HepG2 (cell line): Measurements from ENCODE around the gene PLIN5. TPM values are rescaled to one million over a fixed set of nuclear protein-coding genes. Genes with fewer than 3 reads are reported as not detected.

Experiments
- ARHGAP35 ChIP-seq: sonication (generic); formaldehyde crosslinking; IDR thresholded peaks from 2 replicates; pipeline ENCODE4 v1.9.0; 2022; ENCODE audit warnings: mild to moderate bottlenecking, inconsistent platforms, moderate library complexity, missing genetic modification reagents, borderline replicate concordance
- KMT2B ChIP-seq: IDR thresholded peaks from 2 replicates; pipeline ENCODE4 v1.6.1; 2016; ENCODE audit warnings: missing genetic modification reagents, missing compliant biosample characterization
- MYNN ChIP-seq: sonication (generic); formaldehyde crosslinking; IDR thresholded peaks from 2 replicates; pipeline ENCODE4 v1.4.0; 2020; ENCODE audit warnings: mild to moderate bottlenecking, low read depth, missing genetic modification reagents
- NFE2L1 ChIP-seq: sonication (generic); formaldehyde crosslinking; IDR thresholded peaks from 2 replicates; pipeline ENCODE4 v1.4.0; 2020; ENCODE audit warnings: missing genetic modification reagents, mild to moderate bottlenecking, borderline replicate concordance
- NFYB ChIP-seq: sonication (generic); formaldehyde crosslinking; IDR thresholded peaks from 2 replicates; pipeline ENCODE4 v1.4.0; 2020; ENCODE audit warnings: missing genetic modification reagents
- NR2C2 ChIP-seq: sonication (generic); formaldehyde crosslinking; IDR thresholded peaks from 2 replicates; pipeline ENCODE4 v1.4.0; 2020; ENCODE audit warnings: missing genetic modification reagents, mild to moderate bottlenecking, moderate library complexity, borderline replicate concordance
- PHF5A ChIP-seq: IDR thresholded peaks from one replicate; pipeline ENCODE4 v1.6.1; 2018; ENCODE audit warnings: low read depth, missing genetic modification reagents; ENCODE audit not compliant: unreplicated experiment
- POLR2AphosphoS2 ChIP-seq: IDR thresholded peaks from 2 replicates; pipeline ENCODE4 v1.6.1; 2011; ENCODE audit warnings: low read depth, low read length, improper control_type of control experiment
- RCOR2 ChIP-seq: IDR thresholded peaks from 2 replicates; pipeline ENCODE4 v1.6.1; 2016; ENCODE audit warnings: missing biosample characterization, missing genetic modification reagents
- RFXAP ChIP-seq: sonication (generic); formaldehyde crosslinking; IDR thresholded peaks from 2 replicates; pipeline ENCODE4 v1.4.0; 2020; ENCODE audit warnings: missing genetic modification reagents, borderline replicate concordance
- TBX2 ChIP-seq: sonication (generic); formaldehyde crosslinking; IDR thresholded peaks from 2 replicates; pipeline ENCODE4 v1.5.0; 2020; ENCODE audit warnings: missing genetic modification reagents, mild to moderate bottlenecking, borderline replicate concordance
- ZMYM2 ChIP-seq: sonication (generic); formaldehyde crosslinking; IDR thresholded peaks from 2 replicates; pipeline ENCODE4 v1.8.0; 2022; ENCODE audit warnings: mild to moderate bottlenecking, missing genetic modification reagents
- ZNF205 ChIP-seq: IDR thresholded peaks from 2 replicates; pipeline ENCODE4 v1.6.1; 2018; ENCODE audit warnings: missing biosample characterization, missing genetic modification reagents
- ZNF264 ChIP-seq: sonication (generic); formaldehyde crosslinking; IDR thresholded peaks from 2 replicates; pipeline ENCODE4 v1.4.0; 2020; ENCODE audit warnings: missing genetic modification reagents
- ZNF432 ChIP-seq: sonication (generic); formaldehyde crosslinking; IDR thresholded peaks from 2 replicates; pipeline ENCODE4 v1.5.0; 2020; ENCODE audit warnings: missing genetic modification reagents, mild to moderate bottlenecking, borderline replicate concordance
- ZNF607 ChIP-seq: sonication (generic); formaldehyde crosslinking; IDR thresholded peaks from 2 replicates; pipeline ENCODE4 v1.5.1; 2020; ENCODE audit warnings: missing genetic modification reagents, mild to moderate bottlenecking, borderline replicate concordance
- ZNF709 ChIP-seq: sonication (generic); formaldehyde crosslinking; IDR thresholded peaks from 2 replicates; pipeline ENCODE4 v1.5.0; 2020; ENCODE audit warnings: mild to moderate bottlenecking, missing genetic modification reagents
- ZNF724P ChIP-seq: sonication (generic); formaldehyde crosslinking; IDR thresholded peaks from 2 replicates; pipeline ENCODE4 v1.8.0; 2022; ENCODE audit warnings: missing genetic modification reagents, borderline replicate concordance
- ZNF773 ChIP-seq: sonication (generic); formaldehyde crosslinking; IDR thresholded peaks from 2 replicates; pipeline ENCODE4 v1.4.0; 2020; ENCODE audit warnings: missing genetic modification reagents, borderline replicate concordance
- polyA plus RNA-seq, 8 experiments: library from polyadenylated mRNA; depleted of rRNA in 3 of 8; stranded (reverse) in 7 of 8; unstranded in 1 of 8; fragments of >200 nt; fragmentation: Illumina TruSeq in 4 of 8; extraction: Trizol in 4 of 8; gene quantifications; 2 replicates each; pipeline versions ENCODE4 v1.2.1 to v1.2.3, GENCODE V29; 2011 to 2016; ENCODE audit warnings: low read depth in 4 of 8, missing spikeins in 1 of 8, mixed read lengths in 1 of 8; ENCODE audit not compliant: insufficient read depth in 1 of 8
- total RNA-seq, 5 experiments: library from RNA; depleted of rRNA; stranded (reverse); fragments of >200 nt; fragmentation: Illumina TruSeq; extraction: Trizol; gene quantifications; 2 replicates each; pipeline ENCODE4 v1.2.3, GENCODE V29; 2016; ENCODE audit warnings: low read depth in 1 of 5
- TF ChIP-seq, protein P1 (sequence below): sonication (generic); formaldehyde crosslinking; IDR thresholded peaks from 2 replicates; pipeline ENCODE4 v1.4.0; 2020; ENCODE audit warnings: mild to moderate bottlenecking, missing genetic modification reagents
- TF ChIP-seq, protein P2 (sequence below): sonication (generic); formaldehyde crosslinking; IDR thresholded peaks from 2 replicates; pipeline ENCODE4 v1.5.1; 2020; ENCODE audit warnings: mild to moderate bottlenecking, missing genetic modification reagents, borderline replicate concordance
- TF ChIP-seq, protein P3 (sequence below): sonication (generic); formaldehyde crosslinking; IDR thresholded peaks from 2 replicates; pipeline ENCODE4 v1.5.1; 2020; ENCODE audit warnings: mild to moderate bottlenecking, moderate library complexity, missing genetic modification reagents
- TF ChIP-seq, protein P4 (sequence below): sonication (generic); formaldehyde crosslinking; IDR thresholded peaks from 2 replicates; pipeline ENCODE4 v1.4.0; 2020; ENCODE audit warnings: missing genetic modification reagents
- TF ChIP-seq, protein P5 (sequence below): sonication (generic); formaldehyde crosslinking; IDR thresholded peaks from 2 replicates; pipeline ENCODE4 v1.8.1; 2023; ENCODE audit warnings: mild to moderate bottlenecking, inconsistent platforms, moderate library complexity, missing genetic modification reagents, borderline replicate concordance

Gene PLIN5
- total and polyA plus RNA-seq, 2 of the 13 experiments (the other 11 are each of a cell fraction or from before 2014, with no cell fraction given), result 1.8 to 4.8 TPM

DNA sequence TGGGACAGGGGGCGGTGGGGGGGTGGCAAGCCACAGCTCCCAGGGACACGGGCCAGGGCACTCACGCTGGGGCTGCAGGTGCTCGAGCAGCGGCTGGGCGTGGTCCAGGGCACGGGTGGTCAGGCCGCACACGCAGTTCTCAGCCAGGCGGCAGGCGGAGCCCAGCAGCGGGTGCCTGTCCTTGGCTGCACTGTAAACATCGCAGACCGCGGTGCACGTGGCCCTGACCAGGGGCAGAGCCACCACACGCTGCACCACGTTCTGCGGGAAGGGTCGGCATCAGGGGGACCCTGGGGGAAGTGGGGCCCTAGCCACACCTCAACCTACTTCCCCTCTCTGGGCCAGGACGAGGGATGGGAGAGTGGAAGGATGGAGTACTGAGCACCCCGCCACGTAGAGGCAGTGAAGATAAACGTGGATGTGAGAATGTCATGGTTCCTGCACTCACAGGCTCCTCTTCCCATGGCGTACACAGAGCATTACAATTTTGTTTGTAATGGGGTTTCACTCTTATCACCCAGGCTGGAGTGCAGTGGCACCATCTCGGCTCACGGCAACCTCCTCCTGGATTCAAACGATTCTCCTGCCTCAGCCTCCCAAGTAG, 3.4 kb downstream of the PLIN5 start (continued):
- TF ChIP-seq ZNF205 (peak; percentile 62; the same call in 1 of the 2 replicates), NFYB (no peak), ZMYM2 (CRISPR knock-in tag) (no peak), ZNF264 (no peak), TBX2 (CRISPR knock-in tag) (peak; percentile 80; the same call in 1 of the 2 replicates), ZNF607 (peak; percentile 78), POLR2AphosphoS2 (no peak), MYNN (no peak), RFXAP (no peak), KMT2B (CRISPR knock-in tag) (no peak), ZNF773 (0 out of 2 replicates have a peak, but pooled peaks have one; percentile 59), NFE2L1 (CRISPR knock-in tag) (no peak), ZNF432 (no peak), ZNF724P (CRISPR knock-in tag) (no peak), NR2C2 (CRISPR knock-in tag) (0 out of 2 replicates have a peak, but pooled peaks have one; percentile 20), PHF5A (CRISPR knock-in tag) (no peak), ARHGAP35 (CRISPR knock-in tag) (no peak; the same call in 1 of the 2 replicates), RCOR2 (CRISPR knock-in tag) (no peak), ZNF709 (CRISPR knock-in tag) (peak; percentile 55)
- TF ChIP-seq, protein P1, sequence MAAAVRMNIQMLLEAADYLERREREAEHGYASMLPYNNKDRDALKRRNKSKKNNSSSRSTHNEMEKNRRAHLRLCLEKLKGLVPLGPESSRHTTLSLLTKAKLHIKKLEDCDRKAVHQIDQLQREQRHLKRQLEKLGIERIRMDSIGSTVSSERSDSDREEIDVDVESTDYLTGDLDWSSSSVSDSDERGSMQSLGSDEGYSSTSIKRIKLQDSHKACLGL (CRISPR knock-in tag), result peak; percentile 88
- TF ChIP-seq, protein P2, sequence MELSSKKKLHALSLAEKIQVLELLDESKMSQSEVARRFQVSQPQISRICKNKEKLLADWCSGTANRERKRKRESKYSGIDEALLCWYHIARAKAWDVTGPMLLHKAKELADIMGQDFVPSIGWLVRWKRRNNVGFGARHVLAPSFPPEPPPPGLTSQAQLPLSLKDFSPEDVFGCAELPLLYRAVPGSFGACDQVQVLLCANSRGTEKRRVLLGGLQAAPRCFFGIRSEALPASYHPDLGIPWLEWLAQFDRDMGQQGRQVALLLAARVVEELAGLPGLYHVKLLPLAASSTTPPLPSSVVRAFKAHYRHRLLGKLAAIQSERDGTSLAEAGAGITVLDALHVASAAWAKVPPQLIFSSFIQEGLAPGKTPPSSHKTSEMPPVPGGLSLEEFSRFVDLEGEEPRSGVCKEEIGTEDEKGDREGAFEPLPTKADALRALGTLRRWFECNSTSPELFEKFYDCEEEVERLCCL (CRISPR knock-in tag), result no peak
- TF ChIP-seq, protein P3, sequence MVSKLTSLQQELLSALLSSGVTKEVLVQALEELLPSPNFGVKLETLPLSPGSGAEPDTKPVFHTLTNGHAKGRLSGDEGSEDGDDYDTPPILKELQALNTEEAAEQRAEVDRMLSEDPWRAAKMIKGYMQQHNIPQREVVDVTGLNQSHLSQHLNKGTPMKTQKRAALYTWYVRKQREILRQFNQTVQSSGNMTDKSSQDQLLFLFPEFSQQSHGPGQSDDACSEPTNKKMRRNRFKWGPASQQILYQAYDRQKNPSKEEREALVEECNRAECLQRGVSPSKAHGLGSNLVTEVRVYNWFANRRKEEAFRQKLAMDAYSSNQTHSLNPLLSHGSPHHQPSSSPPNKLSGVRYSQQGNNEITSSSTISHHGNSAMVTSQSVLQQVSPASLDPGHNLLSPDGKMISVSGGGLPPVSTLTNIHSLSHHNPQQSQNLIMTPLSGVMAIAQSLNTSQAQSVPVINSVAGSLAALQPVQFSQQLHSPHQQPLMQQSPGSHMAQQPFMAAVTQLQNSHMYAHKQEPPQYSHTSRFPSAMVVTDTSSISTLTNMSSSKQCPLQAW, result peak; percentile 47; the same call in 1 of the 2 replicates
- TF ChIP-seq, protein P4, sequence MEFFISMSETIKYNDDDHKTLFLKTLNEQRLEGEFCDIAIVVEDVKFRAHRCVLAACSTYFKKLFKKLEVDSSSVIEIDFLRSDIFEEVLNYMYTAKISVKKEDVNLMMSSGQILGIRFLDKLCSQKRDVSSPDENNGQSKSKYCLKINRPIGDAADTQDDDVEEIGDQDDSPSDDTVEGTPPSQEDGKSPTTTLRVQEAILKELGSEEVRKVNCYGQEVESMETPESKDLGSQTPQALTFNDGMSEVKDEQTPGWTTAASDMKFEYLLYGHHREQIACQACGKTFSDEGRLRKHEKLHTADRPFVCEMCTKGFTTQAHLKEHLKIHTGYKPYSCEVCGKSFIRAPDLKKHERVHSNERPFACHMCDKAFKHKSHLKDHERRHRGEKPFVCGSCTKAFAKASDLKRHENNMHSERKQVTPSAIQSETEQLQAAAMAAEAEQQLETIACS, result no peak
- TF ChIP-seq, protein P5, sequence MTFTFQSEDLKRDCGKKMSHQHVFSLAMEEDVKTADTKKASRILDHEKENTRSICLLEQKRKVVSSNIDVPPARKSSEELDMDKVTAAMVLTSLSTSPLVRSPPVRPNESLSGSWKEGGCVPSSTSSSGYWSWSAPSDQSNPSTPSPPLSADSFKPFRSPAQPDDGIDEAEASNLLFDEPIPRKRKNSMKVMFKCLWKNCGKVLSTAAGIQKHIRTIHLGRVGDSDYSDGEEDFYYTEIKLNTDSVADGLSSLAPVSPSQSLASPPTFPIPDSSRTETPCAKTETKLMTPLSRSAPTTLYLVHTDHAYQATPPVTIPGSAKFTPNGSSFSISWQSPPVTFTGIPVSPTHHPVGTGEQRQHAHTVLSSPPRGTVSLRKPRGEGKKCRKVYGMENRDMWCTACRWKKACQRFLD (CRISPR knock-in tag), result no peak
